OCI-LY3 (cell line): ENCODE results near the gene KRTAP10-8.

Experiments
- EZH2phosphoT487 ChIP-seq: fragments of 200-600 bp; shearing (Covaris generic); IDR thresholded peaks from 2 replicates; pipeline ENCODE4 v1.6.1; 2018; ENCODE audit warnings: antibody characterized with exemption, mixed run types, low read depth
- TF ChIP-seq, protein P1 (sequence below): fragments of 200-600, 300-600 bp; sonication (generic); IDR thresholded peaks from 2 replicates; pipeline ENCODE4 v1.5.1; 2014; ENCODE audit warnings: antibody characterized with exemption, low read length, low read depth

DNA sequence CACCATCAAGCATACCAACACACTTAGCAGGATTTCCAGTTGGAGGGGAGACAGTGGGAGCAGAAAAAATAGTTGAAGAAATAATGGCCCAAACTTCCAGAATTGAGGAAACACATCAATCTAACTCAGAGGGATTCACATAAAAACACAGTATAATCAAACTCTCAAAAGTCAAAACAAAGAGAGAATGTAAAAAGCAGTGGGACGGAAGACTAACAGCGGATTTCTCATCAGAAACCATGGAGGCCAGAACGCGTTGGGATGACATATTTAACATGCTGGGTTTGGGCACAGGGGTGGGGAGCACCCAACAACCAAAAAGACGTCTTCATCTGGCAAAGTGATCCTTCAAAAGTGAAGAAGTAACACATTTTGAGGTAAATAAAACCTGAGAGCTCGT, 8.0 kb downstream of the KRTAP10-8 start:
- TF ChIP-seq, protein P1, sequence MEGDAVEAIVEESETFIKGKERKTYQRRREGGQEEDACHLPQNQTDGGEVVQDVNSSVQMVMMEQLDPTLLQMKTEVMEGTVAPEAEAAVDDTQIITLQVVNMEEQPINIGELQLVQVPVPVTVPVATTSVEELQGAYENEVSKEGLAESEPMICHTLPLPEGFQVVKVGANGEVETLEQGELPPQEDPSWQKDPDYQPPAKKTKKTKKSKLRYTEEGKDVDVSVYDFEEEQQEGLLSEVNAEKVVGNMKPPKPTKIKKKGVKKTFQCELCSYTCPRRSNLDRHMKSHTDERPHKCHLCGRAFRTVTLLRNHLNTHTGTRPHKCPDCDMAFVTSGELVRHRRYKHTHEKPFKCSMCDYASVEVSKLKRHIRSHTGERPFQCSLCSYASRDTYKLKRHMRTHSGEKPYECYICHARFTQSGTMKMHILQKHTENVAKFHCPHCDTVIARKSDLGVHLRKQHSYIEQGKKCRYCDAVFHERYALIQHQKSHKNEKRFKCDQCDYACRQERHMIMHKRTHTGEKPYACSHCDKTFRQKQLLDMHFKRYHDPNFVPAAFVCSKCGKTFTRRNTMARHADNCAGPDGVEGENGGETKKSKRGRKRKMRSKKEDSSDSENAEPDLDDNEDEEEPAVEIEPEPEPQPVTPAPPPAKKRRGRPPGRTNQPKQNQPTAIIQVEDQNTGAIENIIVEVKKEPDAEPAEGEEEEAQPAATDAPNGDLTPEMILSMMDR = no peak
- no peak for TF ChIP-seq EZH2phosphoT487
